ENCODE results near the gene MAP3K14.

GRCh38 chr17:45361976-45362375 is 45.2 kb upstream of the MAP3K14 start:
- TF ChIP-seq, protein P1, sequence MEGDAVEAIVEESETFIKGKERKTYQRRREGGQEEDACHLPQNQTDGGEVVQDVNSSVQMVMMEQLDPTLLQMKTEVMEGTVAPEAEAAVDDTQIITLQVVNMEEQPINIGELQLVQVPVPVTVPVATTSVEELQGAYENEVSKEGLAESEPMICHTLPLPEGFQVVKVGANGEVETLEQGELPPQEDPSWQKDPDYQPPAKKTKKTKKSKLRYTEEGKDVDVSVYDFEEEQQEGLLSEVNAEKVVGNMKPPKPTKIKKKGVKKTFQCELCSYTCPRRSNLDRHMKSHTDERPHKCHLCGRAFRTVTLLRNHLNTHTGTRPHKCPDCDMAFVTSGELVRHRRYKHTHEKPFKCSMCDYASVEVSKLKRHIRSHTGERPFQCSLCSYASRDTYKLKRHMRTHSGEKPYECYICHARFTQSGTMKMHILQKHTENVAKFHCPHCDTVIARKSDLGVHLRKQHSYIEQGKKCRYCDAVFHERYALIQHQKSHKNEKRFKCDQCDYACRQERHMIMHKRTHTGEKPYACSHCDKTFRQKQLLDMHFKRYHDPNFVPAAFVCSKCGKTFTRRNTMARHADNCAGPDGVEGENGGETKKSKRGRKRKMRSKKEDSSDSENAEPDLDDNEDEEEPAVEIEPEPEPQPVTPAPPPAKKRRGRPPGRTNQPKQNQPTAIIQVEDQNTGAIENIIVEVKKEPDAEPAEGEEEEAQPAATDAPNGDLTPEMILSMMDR (IDR thresholded peaks at IDR 0.05) = no peak
- TF ChIP-seq POLR2A (IDR thresholded peaks at IDR 0.05) = no peak

Data from thyroid gland (tissue), 4 donors.